GM18867 (cell line): ENCODE measurements around the gene F2.
"Not testable (repeated sequence)": the region's sequence is repeated elsewhere in the genome, so short reads cannot be mapped to it uniquely, and the experiment has no call there.

ENCODE experiments used
- ATAC-seq: cut with Tn5 transposase; IDR thresholded peaks from one replicate; pipeline ENCODE4 v1.9.1; 2021; ENCODE audit warnings: mild to moderate bottlenecking, moderate library complexity; ENCODE audit not compliant: unreplicated experiment

The F2 gene

DNA sequence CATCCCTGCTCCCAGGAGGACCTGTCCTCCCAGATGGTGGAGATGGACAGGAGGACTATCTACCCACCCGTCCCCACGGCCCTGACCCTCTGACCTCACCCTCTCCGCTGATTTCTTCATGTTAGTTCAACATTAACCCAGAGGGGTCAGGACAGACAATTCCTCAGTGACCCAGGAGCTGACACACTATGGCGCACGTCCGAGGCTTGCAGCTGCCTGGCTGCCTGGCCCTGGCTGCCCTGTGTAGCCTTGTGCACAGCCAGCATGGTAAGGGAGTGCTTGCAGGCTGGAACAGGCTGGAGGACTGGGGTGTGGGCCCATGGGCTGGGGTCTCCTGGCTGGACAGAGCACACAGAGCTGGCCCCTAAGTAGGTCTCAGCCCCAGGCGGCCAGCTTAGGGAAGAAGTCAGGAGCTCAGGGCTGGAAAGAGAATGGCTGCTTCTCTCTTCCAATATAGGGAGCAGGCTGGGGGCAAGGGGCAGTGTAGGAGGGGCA lies at the start of gene F2:
TSS of gene F2 (plus strand) at position 166 of the 495 bp plus-strand sequence. CDS start at position 189, 23 bp downstream.
- ATAC-seq: no peak

DNA sequence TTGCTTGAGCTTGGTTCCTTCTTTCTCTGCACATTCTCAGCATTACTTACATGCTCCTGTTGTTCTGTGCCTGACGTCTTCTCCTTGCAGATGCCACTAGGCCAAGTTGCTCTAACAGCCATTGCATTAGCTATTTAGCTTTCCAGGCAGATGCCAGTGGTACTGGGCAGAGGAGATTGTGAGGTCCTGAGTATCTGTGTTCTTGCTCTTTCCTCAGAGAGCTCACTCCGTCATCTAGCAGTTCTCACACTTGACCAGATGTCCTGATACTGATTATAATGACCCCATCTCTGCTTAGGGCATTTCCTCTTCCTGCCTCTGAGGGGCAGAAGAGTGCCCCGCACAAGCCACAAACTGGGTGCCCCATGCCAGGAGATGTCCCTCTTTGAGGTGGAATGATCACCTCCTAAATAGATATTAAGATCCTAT lies 49.3 kb upstream of the F2 start:
- ATAC-seq: no peak

GRCh38 chr11:46670521-46670920 lies 48.5 kb upstream of the F2 start:
- not testable (repeated sequence) for ATAC-seq

- no peak for ATAC-seq
Observed at GRCh38 chr11:46671958-46672315, 47.1 kb upstream of the F2 start.

- ATAC-seq: no peak
Observed at GRCh38 chr11:46672381-46672839, 46.6 kb upstream of the F2 start.

GRCh38 chr11:46673713-46674462 lies 45.1 kb upstream of the F2 start:
- ATAC-seq: no peak

DNA sequence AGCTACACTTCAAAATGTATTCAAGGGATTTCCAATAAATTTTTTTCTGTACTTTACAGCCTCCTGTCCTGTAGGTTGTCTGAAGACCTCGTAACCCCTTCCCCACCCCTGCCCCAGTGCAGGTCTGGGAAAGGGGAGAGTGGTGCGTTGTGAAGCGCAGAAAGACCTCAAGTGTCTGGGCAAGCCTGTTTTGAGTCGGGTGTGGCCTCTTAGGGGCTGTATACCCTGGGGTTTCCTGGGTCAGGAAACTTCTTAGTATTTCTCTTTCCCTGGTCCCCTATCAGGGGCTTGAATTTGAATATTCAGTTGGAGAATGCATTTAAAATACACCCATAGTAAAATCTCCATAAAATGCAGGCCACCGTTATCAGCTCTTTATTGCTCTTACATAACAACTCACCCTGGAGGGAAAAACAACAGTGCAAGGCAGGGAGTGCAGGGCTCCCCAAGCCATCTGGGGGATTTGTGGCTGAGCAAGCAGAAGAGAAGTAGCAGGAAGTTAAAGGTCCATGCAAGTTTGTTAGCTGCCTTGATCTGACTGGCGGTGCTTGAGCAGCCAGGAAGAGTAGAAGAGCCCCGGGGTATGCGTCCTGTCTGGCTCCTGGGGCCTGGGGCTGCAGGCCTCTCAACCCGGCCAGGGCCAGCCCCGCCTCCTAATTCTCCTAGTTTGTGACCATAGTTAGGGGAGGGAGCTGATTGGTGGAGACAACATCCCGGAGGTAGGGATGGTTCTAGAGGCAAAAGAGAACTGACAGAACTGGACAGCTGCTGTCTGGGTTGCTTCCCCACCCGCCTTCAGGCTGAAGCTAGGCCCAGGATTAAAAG lies 44.3 kb upstream of the F2 start:
- no peak for ATAC-seq

DNA sequence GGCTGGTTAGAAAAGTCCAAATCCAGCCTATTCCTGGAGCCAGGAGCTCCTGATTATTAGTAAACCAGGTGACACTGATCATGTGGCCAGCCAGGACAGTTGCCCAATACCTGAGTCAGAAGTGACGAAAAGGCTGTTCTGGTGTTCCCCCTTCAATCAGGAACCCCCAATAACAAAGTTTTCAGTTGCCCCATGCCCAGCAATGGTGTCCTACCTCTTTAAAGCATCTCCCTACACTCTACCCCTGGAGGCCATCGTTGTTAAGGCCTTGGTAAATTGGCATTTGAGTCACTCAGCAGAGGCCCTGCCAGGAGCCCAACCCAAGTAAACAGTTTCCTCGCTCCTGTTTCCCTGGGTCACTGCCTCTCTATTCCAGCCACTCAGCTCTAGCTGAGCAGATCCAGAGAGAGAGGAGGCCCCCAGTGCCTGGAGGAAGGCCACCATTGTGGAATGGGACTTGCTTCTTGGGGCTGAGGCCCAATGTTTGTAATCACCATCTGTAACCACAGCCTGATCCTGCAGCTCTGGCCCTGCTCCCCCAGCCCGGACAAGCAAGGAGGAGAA lies 43.6 kb upstream of the F2 start:
- no peak for ATAC-seq

- ATAC-seq: no peak
Observed at GRCh38 chr11:46675949-46676348, 43.1 kb upstream of the F2 start.

GRCh38 chr11:46676436-46677158 lies 42.4 kb upstream of the F2 start:
- ATAC-seq: no peak

GRCh38 chr11:46677169-46677568 lies 41.8 kb upstream of the F2 start:
- no peak for ATAC-seq

DNA sequence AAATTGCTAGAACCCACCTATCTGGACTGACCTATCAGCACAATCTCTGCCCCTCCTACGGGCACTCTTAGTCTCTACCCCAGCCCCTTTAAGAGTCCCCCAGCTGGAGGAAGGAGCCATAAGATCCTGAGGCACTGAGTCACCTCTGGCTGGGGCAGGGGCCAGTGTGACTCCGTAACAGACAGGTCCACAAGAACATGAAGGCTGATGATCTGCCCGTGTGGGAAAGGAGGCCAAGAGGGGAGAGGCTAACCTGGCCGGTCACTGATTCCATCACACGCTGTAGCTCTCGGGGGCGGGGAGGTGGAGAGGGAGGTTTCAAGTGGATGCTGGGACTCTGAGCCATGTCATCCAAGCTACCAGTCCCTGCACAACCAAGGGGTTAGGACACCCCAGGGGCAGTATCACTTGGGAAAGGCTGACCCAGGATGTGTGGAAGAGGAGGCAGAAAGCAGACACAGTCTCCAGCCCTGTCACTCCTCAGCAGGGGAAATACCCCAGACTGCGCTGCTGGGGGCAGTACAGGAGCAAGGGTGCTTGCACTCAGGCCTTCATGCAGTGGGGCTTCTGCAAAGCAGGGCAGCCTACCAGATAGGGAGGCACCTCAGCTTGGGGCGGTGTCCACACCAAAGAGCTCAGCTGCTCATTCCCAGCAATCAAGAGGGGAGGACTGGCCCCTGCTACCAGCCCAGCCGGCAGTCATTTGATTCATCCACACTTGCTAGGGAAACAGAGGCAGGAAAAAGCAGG lies 40.8 kb upstream of the F2 start:
- ATAC-seq: no peak

DNA sequence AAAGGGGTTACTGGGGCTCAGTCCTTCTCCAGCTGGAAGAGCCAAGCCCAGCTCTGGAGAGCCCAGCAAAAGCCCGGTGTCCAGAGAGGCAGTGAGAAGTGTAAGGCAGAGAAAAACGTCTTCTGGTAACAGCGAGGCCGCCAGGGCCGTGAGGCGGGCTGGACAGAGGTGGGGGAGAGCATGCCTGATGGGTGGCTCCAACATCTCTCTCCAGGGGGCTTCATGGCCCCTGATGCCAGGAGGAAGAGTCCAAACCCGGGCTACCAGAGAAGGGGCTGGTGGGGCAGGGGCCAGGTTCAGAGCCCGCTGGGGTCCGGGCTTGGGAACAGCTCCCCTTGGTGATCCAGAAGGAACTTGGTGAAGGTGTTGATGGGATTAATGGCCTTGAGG lies 40.3 kb upstream of the F2 start:
- no peak for ATAC-seq

DNA sequence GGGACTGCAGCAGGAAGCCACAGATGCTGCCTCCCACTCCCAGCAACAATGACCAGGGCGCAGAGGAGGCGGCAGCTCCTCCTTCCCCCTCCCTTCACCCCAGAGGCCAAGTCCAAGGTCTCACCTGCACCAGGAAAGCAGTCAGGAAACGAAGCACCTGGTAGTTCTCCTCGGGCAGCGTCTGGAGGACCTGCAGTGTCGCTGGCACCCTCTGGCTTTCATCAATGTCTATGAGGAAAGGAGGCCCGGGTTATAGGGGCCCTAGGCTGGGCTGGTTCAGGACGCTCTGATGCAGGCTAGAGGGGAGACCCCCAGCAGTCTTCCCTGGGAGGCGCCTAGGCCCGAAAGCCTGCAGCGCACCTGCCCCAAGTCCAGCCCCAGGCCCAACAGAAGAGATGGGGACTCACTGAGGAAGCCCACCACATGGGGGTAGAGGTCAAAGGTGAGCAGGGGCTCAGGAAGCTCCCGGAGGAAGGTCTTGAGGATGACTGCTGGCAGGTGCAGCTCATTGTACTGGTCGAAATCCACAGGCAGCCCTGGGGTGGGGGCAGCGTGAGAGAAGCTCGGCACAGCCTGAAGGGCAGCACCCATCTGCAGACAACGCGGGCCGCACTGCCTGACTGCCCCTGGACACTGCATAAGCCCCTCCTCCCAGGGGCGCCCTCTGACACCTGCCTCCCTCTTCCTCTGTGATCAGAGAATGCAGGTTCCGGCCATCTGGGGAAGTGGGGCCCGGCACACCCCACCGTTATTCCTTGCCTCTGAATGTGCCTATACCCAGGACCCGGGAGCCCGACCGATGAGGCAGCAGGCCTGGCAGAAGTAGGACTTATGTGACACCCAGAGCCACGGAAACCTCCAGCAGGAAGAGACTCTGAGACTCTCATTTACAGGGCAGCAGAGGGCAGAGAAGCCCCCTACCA lies 39.5 kb upstream of the F2 start:
- no peak for ATAC-seq

DNA sequence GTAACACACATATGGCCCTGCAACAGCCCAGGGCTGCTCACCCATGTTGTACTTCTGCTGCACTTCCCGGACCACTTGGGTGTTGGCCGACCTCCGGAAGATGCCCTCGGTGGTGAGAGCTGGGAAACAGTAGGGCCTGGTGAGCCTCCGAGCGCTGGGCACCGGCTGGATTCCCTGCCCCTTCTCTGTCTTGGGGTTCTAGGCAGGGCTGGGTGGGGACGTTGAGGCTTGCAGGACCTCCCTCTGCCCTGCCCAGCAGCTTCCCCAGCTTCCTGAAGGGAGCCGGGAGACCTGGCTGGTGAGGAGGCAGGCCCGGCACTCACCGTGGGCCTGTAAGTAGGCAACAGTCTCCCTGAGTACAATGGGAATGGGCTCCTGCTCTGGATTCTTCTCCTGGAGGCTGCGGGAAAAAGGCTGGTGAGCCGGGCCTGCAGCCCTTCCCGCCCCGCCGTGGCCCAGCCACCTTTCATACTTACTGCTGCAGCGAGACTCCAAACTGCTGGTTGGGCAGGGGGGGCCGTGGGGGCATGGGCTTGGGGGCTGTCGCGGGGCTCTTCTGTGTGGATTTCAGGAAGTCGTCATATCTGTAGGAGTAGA lies 38.8 kb upstream of the F2 start:
- ATAC-seq: no peak

DNA sequence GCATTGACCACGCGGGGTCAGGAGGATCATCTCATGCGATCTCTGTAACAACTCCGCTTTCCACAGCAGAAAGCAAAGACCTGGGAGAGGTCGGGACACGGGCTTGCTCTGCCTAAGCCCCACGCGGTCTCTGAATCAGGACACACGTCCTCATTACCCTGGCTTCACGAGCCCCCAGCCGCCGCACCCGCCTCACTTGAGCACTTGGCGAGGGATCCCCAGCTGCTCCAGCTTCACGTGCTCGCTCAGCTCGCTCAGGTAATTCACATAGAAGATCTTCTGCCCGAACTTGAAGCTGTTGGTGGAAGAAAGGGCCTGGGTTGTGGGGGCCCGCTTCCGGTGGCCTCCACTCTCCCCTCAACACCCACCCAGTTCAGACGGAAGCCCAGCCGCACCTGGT lies 38.2 kb upstream of the F2 start:
- ATAC-seq: no peak

DNA sequence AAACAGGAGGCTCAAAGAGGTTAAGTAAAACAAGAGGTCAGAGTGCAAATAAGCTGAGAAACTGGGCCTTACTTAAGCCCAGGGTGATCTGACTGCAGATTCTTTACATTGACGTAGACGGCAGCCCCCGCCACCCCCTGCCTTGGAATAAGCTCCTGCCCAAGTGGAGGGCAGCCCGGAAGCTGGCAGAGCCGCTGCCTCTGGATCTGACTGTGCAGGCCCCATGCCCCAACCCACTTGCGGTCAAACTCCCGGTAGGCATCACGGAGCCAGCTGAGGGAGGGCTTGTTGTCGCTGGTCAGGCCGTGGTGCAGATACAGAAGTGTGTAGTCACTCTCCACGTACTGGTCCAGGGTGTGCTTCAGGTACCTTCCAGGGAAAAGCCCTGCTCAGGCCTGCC lies 37.2 kb upstream of the F2 start:
- ATAC-seq: no peak

GRCh38 chr11:46682773-46683752 lies 36.0 kb upstream of the F2 start:
- no peak for ATAC-seq
